IMR-90 (cell line): Measurements from ENCODE around the gene DPYD. TPM values are rescaled to one million over a fixed set of nuclear protein-coding genes. Genes with fewer than 3 reads are reported as not detected.

ENCODE experiments used
- ATAC-seq: fragments of 200-7000 bp; cut with Tn5 transposase; 2 replicates; pipeline ENCODE4 v1.9.1; 2020; ENCODE audit warnings: low read depth, mild to moderate bottlenecking, moderate library complexity
- BruUV-seq: library from RNA; stranded (reverse); fragments of 400-500 nt; replicated peaks from 2 replicates; lab custom pipeline; 2021; lab: Mats Ljungman, UMichigan
- CTCF ChIA-PET: fragments of 300-600 bp; formaldehyde crosslinking; extraction: SDS; loops from one replicate; lab custom pipeline; 2021; ENCODE audit warnings: antibody characterized with exemption; lab: Yijun Ruan, JAX
- POLR2A ChIA-PET: fragments of 300-600 bp; sonication (Branson Sonifier 250); formaldehyde crosslinking; loops from one replicate; lab custom pipeline; 2022; ENCODE audit warnings: antibody characterized with exemption; ENCODE audit not compliant: unreplicated experiment; lab: Charles Lee
- DNase-seq: peaks from one replicate; pipeline ENCODE4 v3.0.0; 2013
- H2AFZ ChIP-seq: replicated peaks from 2 replicates; pipeline ENCODE3; 2013; ENCODE audit warnings: low read length, mild to moderate bottlenecking; ENCODE audit not compliant: poor library complexity
- H2AK5ac ChIP-seq: 2 replicates; pipeline ENCODE4 v1.6.1; 2013; ENCODE audit warnings: low read depth, low read length, inconsistent platforms
- H2AK9ac ChIP-seq: replicated peaks from 2 replicates; pipeline ENCODE3; 2013; ENCODE audit warnings: mild to moderate bottlenecking, low read depth, low read length, moderate library complexity; ENCODE audit not compliant: poor library complexity
- H2BK120ac ChIP-seq: 2 replicates; pipeline ENCODE4 v1.6.1; 2013; ENCODE audit warnings: low read depth, low read length, inconsistent platforms
- H2BK15ac ChIP-seq: 3 replicates; pipeline ENCODE4 v1.6.1; 2013; ENCODE audit warnings: low read depth, low read length, inconsistent platforms
- H2BK20ac ChIP-seq: 2 replicates; pipeline ENCODE4 v1.6.1; 2013; ENCODE audit warnings: low read depth, mild to moderate bottlenecking, inconsistent platforms, low read length, moderate library complexity
- H2BK5ac ChIP-seq: 2 replicates; pipeline ENCODE4 v1.6.1; 2013; ENCODE audit warnings: mild to moderate bottlenecking, low read depth, low read length, inconsistent platforms; ENCODE audit not compliant: poor library complexity, severe bottlenecking
- H3K14ac ChIP-seq: replicated peaks from 2 replicates; pipeline ENCODE4 v1.6.1; 2013; ENCODE audit warnings: low read depth, low read length, inconsistent platforms
- H3K18ac ChIP-seq: 2 replicates; pipeline ENCODE4 v1.6.1; 2013; ENCODE audit warnings: low read depth, low read length, control low read depth
- H3K23ac ChIP-seq: 2 replicates; pipeline ENCODE4 v1.6.1; 2013; ENCODE audit warnings: low read depth, low read length, inconsistent platforms
- H3K27ac ChIP-seq: 2 replicates; pipeline ENCODE4 v1.5.1; 2013; ENCODE audit warnings: mild to moderate bottlenecking, control low read depth, low read length; ENCODE audit not compliant: insufficient read depth
- H3K27me3 ChIP-seq: 2 replicates; pipeline ENCODE4 v1.6.1; 2013; ENCODE audit warnings: low read length; ENCODE audit not compliant: control insufficient read depth, insufficient read depth
- H3K36me3 ChIP-seq: 2 replicates; pipeline ENCODE4 v1.6.1; 2013; ENCODE audit warnings: low read length, mixed read lengths; ENCODE audit not compliant: control insufficient read depth, insufficient read depth
- H3K4ac ChIP-seq: 2 replicates; pipeline ENCODE4 v1.6.1; 2013; ENCODE audit warnings: low read depth, low read length, inconsistent platforms
- H3K4me1 ChIP-seq: 2 replicates; pipeline ENCODE4 v1.6.1; 2013; ENCODE audit warnings: low read length, mixed read lengths; ENCODE audit not compliant: control insufficient read depth, insufficient read depth
- H3K4me2 ChIP-seq: 2 replicates; pipeline ENCODE4 v1.6.1; 2013; ENCODE audit warnings: low read depth, mild to moderate bottlenecking, control low read depth, low read length, moderate library complexity
- H3K4me3 ChIP-seq: 2 replicates; pipeline ENCODE4 v1.5.1; 2013; ENCODE audit warnings: low read depth, mild to moderate bottlenecking, control low read depth, low read length, moderate library complexity; ENCODE audit not compliant: insufficient read depth
- H3K56ac ChIP-seq: 2 replicates; pipeline ENCODE4 v1.6.1; 2013; ENCODE audit warnings: low read length, inconsistent platforms; ENCODE audit not compliant: insufficient read depth; ENCODE audit errors: extremely low read depth
- H3K79me1 ChIP-seq, 2 experiments: 2 replicates each; pipeline ENCODE4 v1.6.1; 2013; ENCODE audit warnings: low read length in 2 of 2, inconsistent platforms in 1 of 2, low read depth in 1 of 2
- H3K9ac ChIP-seq: 2 replicates; pipeline ENCODE4 v1.6.1; 2013; ENCODE audit warnings: low read depth, low read length, control low read depth
- H3K9me1 ChIP-seq: 2 replicates; pipeline ENCODE4 v1.6.1; 2013; ENCODE audit warnings: low read length, inconsistent platforms; ENCODE audit not compliant: insufficient read depth
- H3K9me3 ChIP-seq: 2 replicates; pipeline ENCODE4 v1.6.1; 2013; ENCODE audit warnings: low read length; ENCODE audit not compliant: control insufficient read depth, insufficient read depth
- H4K20me1 ChIP-seq: 2 replicates; pipeline ENCODE4 v1.6.1; 2013; ENCODE audit warnings: low read length, inconsistent platforms; ENCODE audit not compliant: insufficient read depth
- H4K5ac ChIP-seq: 2 replicates; pipeline ENCODE4 v1.6.1; 2013; ENCODE audit warnings: mild to moderate bottlenecking, low read depth, low read length, control low read depth
- H4K8ac ChIP-seq, 2 experiments: 2 replicates each; pipeline ENCODE4 v1.6.1; 2013; ENCODE audit warnings: low read depth in 2 of 2, low read length in 2 of 2, control low read depth in 1 of 2, inconsistent platforms in 1 of 2
- H4K91ac ChIP-seq: 2 replicates; pipeline ENCODE4 v1.6.1; 2013; ENCODE audit warnings: low read depth, low read length, inconsistent platforms; ENCODE audit not compliant: insufficient read depth
- BHLHE40 ChIP-seq: fragments of 150-350 bp; IDR thresholded peaks from 2 replicates; pipeline ENCODE4 v1.6.1; 2016; ENCODE audit warnings: mild to moderate bottlenecking, low read depth, low read length
- CEBPB ChIP-seq: IDR thresholded peaks from 2 replicates; pipeline ENCODE4 v1.6.1; 2012; ENCODE audit warnings: low read depth, low read length, improper control_type of control experiment
- CHD1 ChIP-seq: IDR thresholded peaks from 2 replicates; pipeline ENCODE4 v1.6.1; 2012; ENCODE audit warnings: low read depth, low read length, improper control_type of control experiment
- CTCF ChIP-seq: conservative IDR thresholded peaks from 2 replicates; pipeline ENCODE4 v1.5.1; 2012; ENCODE audit warnings: mild to moderate bottlenecking, low read depth, low read length, improper control_type of control experiment
- ELK1 ChIP-seq: fragments of 150-350 bp; IDR thresholded peaks from 2 replicates; pipeline ENCODE4 v1.6.1; 2016; ENCODE audit warnings: low read depth, mild to moderate bottlenecking, low read length, moderate library complexity, borderline replicate concordance
- FOS ChIP-seq: fragments of 150-350 bp; IDR thresholded peaks from 2 replicates; pipeline ENCODE4 v1.6.1; 2016; ENCODE audit warnings: low read depth, low read length
- MAFK ChIP-seq: IDR thresholded peaks from 2 replicates; pipeline ENCODE4 v1.6.1; 2012; ENCODE audit warnings: low read depth, low read length, improper control_type of control experiment
- MAZ ChIP-seq: IDR thresholded peaks from 2 replicates; pipeline ENCODE4 v1.6.1; 2012; ENCODE audit warnings: low read depth, mild to moderate bottlenecking, low read length, improper control_type of control experiment, moderate library complexity, borderline replicate concordance
- MXI1 ChIP-seq: IDR thresholded peaks from 2 replicates; pipeline ENCODE4 v1.6.1; 2012; ENCODE audit warnings: low read depth, mild to moderate bottlenecking, low read length, moderate library complexity, borderline replicate concordance
- NFE2L2 ChIP-seq: fragments of 150-350 bp; IDR thresholded peaks from 2 replicates; pipeline ENCODE4 v1.6.1; 2016; ENCODE audit warnings: low read depth, mild to moderate bottlenecking, low read length
- POLR2A ChIP-seq: IDR thresholded peaks from 2 replicates; pipeline ENCODE4 v1.6.1; 2012; ENCODE audit warnings: mild to moderate bottlenecking, low read depth, low read length
- RAD21 ChIP-seq: IDR thresholded peaks from 2 replicates; pipeline ENCODE4 v1.6.1; 2012; ENCODE audit warnings: low read length, improper control_type of control experiment
- RCOR1 ChIP-seq: IDR thresholded peaks from 2 replicates; pipeline ENCODE4 v1.6.1; 2012; ENCODE audit warnings: mild to moderate bottlenecking, low read length, improper control_type of control experiment; ENCODE audit not compliant: insufficient replicate concordance
- RFX5 ChIP-seq: IDR thresholded peaks from 2 replicates; pipeline ENCODE4 v1.8.0; 2012; ENCODE audit warnings: low read depth, mild to moderate bottlenecking, low read length, moderate library complexity
- SMC3 ChIP-seq: fragments of 150-350 bp; IDR thresholded peaks from 2 replicates; pipeline ENCODE4 v1.6.1; 2016; ENCODE audit warnings: low read depth, mild to moderate bottlenecking, antibody characterized with exemption, low read length, moderate library complexity
- USF2 ChIP-seq: fragments of 150-350 bp; IDR thresholded peaks from 2 replicates; pipeline ENCODE4 v1.6.1; 2017; ENCODE audit warnings: mild to moderate bottlenecking, antibody characterized with exemption, low read length, low read depth
- WGBS, 2 experiments: methylation state at CpG; one replicate each; pipeline versions ENCODE4 v1.1.5 to v1.1.7; 2013; ENCODE audit warnings: missing lambda C conversion rate in 2 of 2; ENCODE audit not compliant: insufficient read length in 1 of 2; ENCODE audit errors: extremely low coverage in 2 of 2; 5-methylcytosine and 5-hydroxymethylcytosine counted together
- dilution Hi-C: fragments of 300-500 bp; cut with HindIII; formaldehyde crosslinking; loops from one replicate; pipeline ENCODE4 v1.14.3; 2018; ENCODE audit warnings: low sequenced_read_pairs; ENCODE audit not compliant: unreplicated experiment
- in situ Hi-C: fragments of 300-500 bp; cut with MboI; formaldehyde crosslinking; loops from 3 replicates; pipeline ENCODE4 v1.14.3; 2019; ENCODE audit warnings: low sequenced_read_pairs, inconsistent platforms, mixed read lengths
- intact Hi-C: fragments of 100-400 bp; cut with micrococcal nuclease; formaldehyde crosslinking; loops from 2 replicates; pipeline ENCODE4 v1.10.0; 2022
- polyA plus RNA-seq, 3 experiments: library from polyadenylated mRNA; depleted of rRNA; stranded (reverse); fragments of >200 nt; gene quantifications; 2 replicates each; pipeline ENCODE4 v1.2.3, GENCODE V29; 2012; ENCODE audit warnings: low replicate concordance in 1 of 3
- total RNA-seq: library from RNA; depleted of rRNA; stranded (reverse); fragments of >200 nt; gene quantifications from 2 replicates; pipeline ENCODE4 v1.2.3, GENCODE V29; 2012

Gene DPYD
- total and polyA plus RNA-seq, 2 of the 4 experiments (the other 2 are of a cell fraction) = 9.3 to 47.3 TPM

DNA sequence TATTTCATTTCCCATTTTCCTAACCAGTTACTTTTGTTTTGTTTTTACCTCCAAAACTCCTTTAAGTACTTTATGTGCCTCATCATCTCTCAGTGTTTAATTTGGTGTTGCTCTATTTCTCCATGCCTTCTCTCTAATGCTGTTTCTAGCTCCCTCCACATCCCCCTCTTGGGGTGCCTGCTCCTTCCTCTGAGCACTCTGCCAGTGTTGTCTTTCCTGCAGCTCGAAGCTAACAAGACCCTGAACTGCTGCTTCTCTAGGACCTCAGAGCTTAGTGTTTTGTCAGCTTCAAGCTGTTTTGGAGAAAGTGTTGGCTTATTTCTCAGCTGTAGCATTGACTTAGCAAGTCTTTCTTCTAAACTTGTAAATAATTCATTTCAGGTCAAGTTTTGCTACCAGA, 290.6 kb downstream of the DPYD start:
- Histone ChIP-seq H3K9me1 (peaks cover 3% of the 10 kb centered on the region; the same call in 1 of the 2 replicates), H3K4me3 (no peak overlapping the region), H2BK5ac (no peak overlapping the region), H2BK120ac (no peak overlapping the region), H3K27me3 (no peaks in the 10 kb centered on the region), H2BK15ac (no peak overlapping the region), H4K5ac (no peak overlapping the region), H3K56ac (no peak overlapping the region), H3K9me3 (no peaks in the 10 kb centered on the region), H4K91ac (no peak overlapping the region), H3K4me1 (peaks cover 3% of the 10 kb centered on the region; the same call in 1 of the 2 replicates), H4K8ac (no peak overlapping the region), H3K18ac (no peak overlapping the region), H2AFZ (no peak overlapping the region), H3K4ac (no peak overlapping the region), H3K14ac (no peak overlapping the region), H4K20me1 (no peaks in the 10 kb centered on the region), H3K9ac (no peak overlapping the region), H2AK5ac (no peak overlapping the region), H2BK20ac (no peak overlapping the region), H3K79me1 (no peaks in the 10 kb centered on the region), H3K36me3 (no peaks in the 10 kb centered on the region), H2AK9ac (no peak overlapping the region), H3K23ac (no peak overlapping the region), H3K4me2 (no peak overlapping the region), H3K27ac (no peak overlapping the region)
- DNase-seq (no peak), ATAC-seq (no peak)
- ChIA-PET CTCF (no interaction called here), POLR2A (no interaction called here)
- no TSS peak for BruUV-seq
- TF ChIP-seq MAFK = no peak
- no peak for TF ChIP-seq CTCF
- no peak for TF ChIP-seq ELK1
- no peak for TF ChIP-seq CEBPB
- TF ChIP-seq POLR2A = no peak
- no peak for TF ChIP-seq SMC3
- no peak for TF ChIP-seq NFE2L2
- TF ChIP-seq MXI1 = no peak
- TF ChIP-seq CHD1 = no peak
- no peak for TF ChIP-seq USF2
- TF ChIP-seq RFX5 = no peak
- TF ChIP-seq RCOR1 = no peak
- TF ChIP-seq FOS = no peak
- TF ChIP-seq RAD21 = no peak
- no peak for TF ChIP-seq BHLHE40
- no peak for TF ChIP-seq MAZ
- dilution Hi-C loops (no loop called here), intact Hi-C loops (no loop called here), in situ Hi-C loops (no loop called here)
- no CpG with 5 or more reads among the region's 1 CpG for WGBS, 2 experiments
